Activated B cell treated with CpG ODN at 0.5 μM for 24 hours (primary cell): ENCODE results near the gene AOC3. TPM values are rescaled to one million over a fixed set of nuclear protein-coding genes. Genes with fewer than 3 reads are reported as not detected.

ENCODE experiments used
- ATAC-seq: fragments of 200-7000 bp; cut with Tn5 transposase; one replicate; pipeline ENCODE4 v1.10.0; 2021; ENCODE audit warnings: low read depth, mild to moderate bottlenecking, moderate library complexity
- CTCF ChIA-PET: fragments of 350-600 bp; sonication (Branson Sonifier 250); formaldehyde crosslinking; loops from one replicate; lab custom pipeline; 2021; ENCODE audit warnings: antibody characterized with exemption; lab: Charles Lee
- POLR2A ChIA-PET: fragments of 350-600 bp; sonication (Branson Sonifier 250); formaldehyde crosslinking; loops from one replicate; lab custom pipeline; 2021; ENCODE audit warnings: antibody characterized with exemption; lab: Charles Lee
- DNase-seq: peaks from one replicate; pipeline ENCODE4 v3.0.0; 2022
- H3K27ac Mint-ChIP-seq: one replicate; pipeline ENCODE4 v1.8.0; 2020; ENCODE audit warnings: mixed read lengths
- H3K27me3 Mint-ChIP-seq: one replicate; pipeline ENCODE4 v1.8.0; 2021; ENCODE audit warnings: mixed read lengths
- H3K36me3 Mint-ChIP-seq: one replicate; pipeline ENCODE4 v1.8.0; 2021; ENCODE audit warnings: low read depth, mixed read lengths
- H3K4me1 Mint-ChIP-seq: one replicate; pipeline ENCODE4 v1.8.0; 2021; ENCODE audit warnings: mixed read lengths
- H3K4me3 Mint-ChIP-seq: one replicate; pipeline ENCODE4 v1.8.0; 2020; ENCODE audit warnings: mild to moderate bottlenecking, mixed read lengths
- H3K9me3 Mint-ChIP-seq: one replicate; pipeline ENCODE4 v1.8.0; 2020; ENCODE audit warnings: mixed read lengths
- intact Hi-C: fragments of 100-400 bp; cut with micrococcal nuclease; formaldehyde crosslinking; loops from one replicate; pipeline ENCODE4 v1.15.1; 2024
- total RNA-seq: library from RNA; stranded (reverse); gene quantifications from 2 replicates; pipeline ENCODE4 v1.2.3, GENCODE V29; 2022
- TF ChIP-seq, protein P1 (sequence below): fragments of 200-600 bp; IDR thresholded peaks from one replicate; pipeline ENCODE4 v1.8.0; 2022; ENCODE audit warnings: antibody characterized with exemption, mild to moderate bottlenecking

AOC3 gene
- total RNA-seq, 1 donor from 2014 or later = 1.4 TPM

- H3K27ac Mint-ChIP-seq = no peak overlapping the region
- POLR2A ChIA-PET = interaction anchor here (1.3 to 9.2 kb wide), 5 partner anchors 13 to 243 kb away, joined by 3 to 115 read pairs (median 5); partner anchors contain the start of genes CNTD1, COA3, PSME3 and VPS25
- H3K36me3 Mint-ChIP-seq = peaks cover 62% of the 10 kb centered on the region
- CTCF ChIA-PET = interaction anchor here (1.3 to 5.9 kb wide), 2 partner anchors 13 to 177 kb away, joined by 4 to 27 read pairs; partner anchors contain the start of genes PSME3 and RPL27
- intact Hi-C loops = loop anchor here (5.0 kb wide), 2 partner anchors 79 to 144 kb away; partner anchors contain the start of gene PLEKHH3
- peaks cover 21% of the 10 kb centered on the region for H3K4me1 Mint-ChIP-seq
- ATAC-seq = no peak
- H3K9me3 Mint-ChIP-seq = no peaks in the 10 kb centered on the region
- TF ChIP-seq, protein P1, sequence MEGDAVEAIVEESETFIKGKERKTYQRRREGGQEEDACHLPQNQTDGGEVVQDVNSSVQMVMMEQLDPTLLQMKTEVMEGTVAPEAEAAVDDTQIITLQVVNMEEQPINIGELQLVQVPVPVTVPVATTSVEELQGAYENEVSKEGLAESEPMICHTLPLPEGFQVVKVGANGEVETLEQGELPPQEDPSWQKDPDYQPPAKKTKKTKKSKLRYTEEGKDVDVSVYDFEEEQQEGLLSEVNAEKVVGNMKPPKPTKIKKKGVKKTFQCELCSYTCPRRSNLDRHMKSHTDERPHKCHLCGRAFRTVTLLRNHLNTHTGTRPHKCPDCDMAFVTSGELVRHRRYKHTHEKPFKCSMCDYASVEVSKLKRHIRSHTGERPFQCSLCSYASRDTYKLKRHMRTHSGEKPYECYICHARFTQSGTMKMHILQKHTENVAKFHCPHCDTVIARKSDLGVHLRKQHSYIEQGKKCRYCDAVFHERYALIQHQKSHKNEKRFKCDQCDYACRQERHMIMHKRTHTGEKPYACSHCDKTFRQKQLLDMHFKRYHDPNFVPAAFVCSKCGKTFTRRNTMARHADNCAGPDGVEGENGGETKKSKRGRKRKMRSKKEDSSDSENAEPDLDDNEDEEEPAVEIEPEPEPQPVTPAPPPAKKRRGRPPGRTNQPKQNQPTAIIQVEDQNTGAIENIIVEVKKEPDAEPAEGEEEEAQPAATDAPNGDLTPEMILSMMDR = no peak
- no peak overlapping the region for H3K4me3 Mint-ChIP-seq
- DNase-seq = no peak
- no peaks in the 10 kb centered on the region for H3K27me3 Mint-ChIP-seq
Measured at GRCh38 chr17:42821176-42821575, 29.8 kb upstream of the AOC3 start.

DNA sequence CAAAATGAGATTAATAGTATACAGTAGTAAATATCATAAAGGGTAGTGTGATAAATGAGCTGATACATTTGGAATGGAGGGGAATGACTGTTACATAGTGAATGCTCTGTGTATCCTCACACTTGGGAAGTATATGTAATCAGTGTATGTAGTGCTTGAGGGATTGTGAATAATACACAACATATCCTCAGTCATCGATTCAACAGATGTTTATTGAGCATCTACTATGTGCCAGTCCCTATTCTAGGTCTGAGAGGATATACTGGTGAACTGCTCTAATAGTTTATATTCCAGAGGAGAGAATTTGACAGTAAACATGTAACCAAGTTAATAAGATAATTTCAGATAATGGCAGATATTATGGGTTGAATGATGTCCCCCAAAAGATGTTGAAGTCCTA, 23.5 kb upstream of the AOC3 start:
- no peak overlapping the region for H3K4me3 Mint-ChIP-seq
- intact Hi-C loops = no loop called here
- H3K36me3 Mint-ChIP-seq = peaks cover 5% of the 10 kb centered on the region
- peaks cover 4% of the 10 kb centered on the region for H3K27me3 Mint-ChIP-seq
- DNase-seq (no peak), ATAC-seq (no peak)
- no peak overlapping the region for H3K27ac Mint-ChIP-seq
- POLR2A ChIA-PET = no interaction called here
- CTCF ChIA-PET = no interaction called here
- no peaks in the 10 kb centered on the region for H3K9me3 Mint-ChIP-seq
- TF ChIP-seq, protein P1 = no peak
- peaks cover 21% of the 10 kb centered on the region for H3K4me1 Mint-ChIP-seq

DNA sequence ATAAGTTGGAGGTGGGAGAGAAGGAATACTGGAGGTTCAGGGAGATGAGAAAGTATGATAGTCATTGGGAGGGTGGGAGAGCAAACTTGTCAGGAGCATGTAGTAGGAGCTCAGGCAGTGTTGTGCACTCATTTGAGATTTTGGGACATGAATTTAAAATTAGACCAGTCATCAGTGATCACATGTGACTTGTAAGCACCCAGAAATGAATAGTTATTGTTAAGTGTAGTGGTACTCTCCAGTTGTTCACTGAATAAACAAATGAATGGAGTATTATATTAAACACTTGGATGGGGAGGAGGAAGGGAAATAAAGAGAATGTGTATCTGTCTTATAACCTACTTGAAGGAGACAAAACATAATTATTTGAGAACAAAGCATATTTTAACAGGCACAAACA, 20.0 kb upstream of the AOC3 start:
- ChIA-PET CTCF (interaction anchor here (1.2 kb wide), 1 partner anchor 253 kb away, joined by 5 read pairs; the partner anchor contains the start of gene PSMC3IP), POLR2A (interaction anchor here (0.6 to 6.8 kb wide), 3 partner anchors 10 to 537 kb away, joined by 3 to 115 read pairs (median 4); partner anchors contain the start of gene BECN1)
- Mint-ChIP-seq H3K27me3 (peaks cover 4% of the 10 kb centered on the region), H3K4me1 (peaks cover 22% of the 10 kb centered on the region), H3K27ac (no peak overlapping the region), H3K4me3 (no peak overlapping the region), H3K36me3 (peaks cover 23% of the 10 kb centered on the region), H3K9me3 (no peaks in the 10 kb centered on the region)
- TF ChIP-seq, protein P1 = no peak
- ATAC-seq (no peak), DNase-seq (no peak)
- intact Hi-C loops = loop anchor here (5.0 kb wide), 2 partner anchors 151 to 651 kb away; partner anchors contain the start of genes DHX8, PTGES3L and RUNDC1

DNA sequence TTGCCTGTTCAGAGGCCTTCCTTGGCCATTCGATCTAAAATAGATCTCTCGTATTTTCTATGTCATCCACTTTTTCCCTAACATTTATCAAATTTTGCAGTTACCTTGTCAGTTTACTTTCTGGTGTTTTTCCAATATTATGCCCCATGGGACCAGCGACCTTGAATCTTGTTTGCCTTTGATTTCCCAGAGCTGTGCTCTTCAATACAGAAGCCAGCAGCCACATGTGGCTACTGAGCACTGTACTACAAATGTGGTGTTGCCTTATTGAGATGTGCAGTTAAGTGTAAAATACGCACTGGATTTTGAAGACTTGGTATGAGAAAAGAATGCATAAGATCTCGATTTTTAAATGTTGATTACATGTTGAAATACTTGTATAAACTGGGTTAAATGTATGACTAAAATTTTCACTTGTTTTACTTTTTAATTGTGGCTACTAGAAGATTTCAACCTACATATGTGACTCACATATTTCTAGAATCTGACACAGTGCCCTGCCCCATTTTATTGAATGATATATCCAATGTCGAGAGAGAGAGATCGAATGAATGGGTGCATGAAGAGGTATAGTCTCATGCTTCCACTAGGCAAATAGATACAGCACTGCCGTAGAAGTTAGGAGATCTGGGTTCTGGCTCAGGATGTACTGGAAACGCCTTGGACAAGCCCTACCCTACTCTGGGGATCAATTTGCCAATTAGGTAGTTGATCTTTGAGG, 18.6 kb upstream of the AOC3 start:
- Mint-ChIP-seq H3K27me3 (peaks cover 4% of the 10 kb centered on the region), H3K9me3 (no peaks in the 10 kb centered on the region), H3K36me3 (peaks cover 36% of the 10 kb centered on the region), H3K27ac (peak overlapping the region; percentile 99), H3K4me3 (peak overlapping the region; percentile 97), H3K4me1 (peaks cover 22% of the 10 kb centered on the region)
- intact Hi-C loops = loop anchor here (2.0 to 5.0 kb wide), 3 partner anchors 150 to 650 kb away; partner anchors contain the start of genes DHX8, NBR1, PTGES3L and RUNDC1
- ChIA-PET POLR2A (interaction anchor here (0.5 to 6.8 kb wide), 15 partner anchors 10 to 536 kb away, joined by 4 to 115 read pairs (median 8); partner anchors contain the start of genes BECN1, PSMC3IP, RPL27 and VPS25), CTCF (interaction anchor here (1.3 to 4.1 kb wide), 5 partner anchors 8 to 254 kb away, joined by 4 to 27 read pairs (median 10); partner anchors contain the start of genes BECN1, PSMC3IP and RPL27)
- DNase-seq = no peak
- TF ChIP-seq, protein P1 = no peak
- ATAC-seq = peak; percentile 7
